Measurements from ENCODE around the gene BCDIN3D. TPM values are rescaled to one million over a fixed set of nuclear protein-coding genes. Genes with fewer than 3 reads are reported as not detected.

Gene BCDIN3D
- total and polyA plus RNA-seq, 9 of the 15 experiments (the other 6 are each of a cell fraction or from before 2014, with no cell fraction given) = 3.7 to 6.9 (median 5.6) TPM

- TF ChIP-seq, protein P1, sequence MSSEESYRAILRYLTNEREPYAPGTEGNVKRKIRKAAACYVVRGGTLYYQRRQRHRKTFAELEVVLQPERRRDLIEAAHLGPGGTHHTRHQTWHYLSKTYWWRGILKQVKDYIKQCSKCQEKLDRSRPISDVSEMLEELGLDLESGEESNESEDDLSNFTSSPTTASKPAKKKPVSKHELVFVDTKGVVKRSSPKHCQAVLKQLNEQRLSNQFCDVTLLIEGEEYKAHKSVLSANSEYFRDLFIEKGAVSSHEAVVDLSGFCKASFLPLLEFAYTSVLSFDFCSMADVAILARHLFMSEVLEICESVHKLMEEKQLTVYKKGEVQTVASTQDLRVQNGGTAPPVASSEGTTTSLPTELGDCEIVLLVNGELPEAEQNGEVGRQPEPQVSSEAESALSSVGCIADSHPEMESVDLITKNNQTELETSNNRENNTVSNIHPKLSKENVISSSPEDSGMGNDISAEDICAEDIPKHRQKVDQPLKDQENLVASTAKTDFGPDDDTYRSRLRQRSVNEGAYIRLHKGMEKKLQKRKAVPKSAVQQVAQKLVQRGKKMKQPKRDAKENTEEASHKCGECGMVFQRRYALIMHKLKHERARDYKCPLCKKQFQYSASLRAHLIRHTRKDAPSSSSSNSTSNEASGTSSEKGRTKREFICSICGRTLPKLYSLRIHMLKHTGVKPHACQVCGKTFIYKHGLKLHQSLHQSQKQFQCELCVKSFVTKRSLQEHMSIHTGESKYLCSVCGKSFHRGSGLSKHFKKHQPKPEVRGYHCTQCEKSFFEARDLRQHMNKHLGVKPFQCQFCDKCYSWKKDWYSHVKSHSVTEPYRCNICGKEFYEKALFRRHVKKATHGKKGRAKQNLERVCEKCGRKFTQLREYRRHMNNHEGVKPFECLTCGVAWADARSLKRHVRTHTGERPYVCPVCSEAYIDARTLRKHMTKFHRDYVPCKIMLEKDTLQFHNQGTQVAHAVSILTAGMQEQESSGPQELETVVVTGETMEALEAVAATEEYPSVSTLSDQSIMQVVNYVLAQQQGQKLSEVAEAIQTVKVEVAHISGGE (CRISPR knock-in tag; IDR thresholded peaks at IDR 0.05) = peak in 1 of 3 experiments; percentile 58; a peak in 1 of 6 replicates
- TF ChIP-seq NONO (IDR thresholded peaks at IDR 0.05; ENCODE audit: low read depth in 2 of 2, low read length in 1 of 2) (0 out of 4 replicates have a peak, but pooled peaks of 1 of the 2 experiments have one; percentile 41), ZC3H8 (IDR thresholded peaks at IDR 0.05) (no peak), TBL1XR1 (IDR thresholded peaks at IDR 0.05; ENCODE audit: low read length in 2 of 2) (no peak), MCM5 (IDR thresholded peaks at IDR 0.05; ENCODE audit: low read depth) (no peak), SUPT5H (IDR thresholded peaks at IDR 0.05) (peak; percentile 85), CHD1 (IDR thresholded peaks at IDR 0.05; ENCODE audit: low read length) (no peak), BRCA1 (IDR thresholded peaks at IDR 0.05) (no peak), BRCA1 (CRISPR knock-in tag; IDR thresholded peaks at IDR 0.05) (no peak), ZNF282 (CRISPR knock-in tag; IDR thresholded peaks at IDR 0.05) (no peak), MTF1 (CRISPR knock-in tag; IDR thresholded peaks at IDR 0.05; ENCODE audit: borderline replicate concordance) (no peak), ZNF274 (IDR thresholded peaks at IDR 0.05; ENCODE audit: borderline replicate concordance, low read depth, low read length) (no peak), SMARCA5 (IDR thresholded peaks at IDR 0.05) (no peak), BCOR (IDR thresholded peaks at IDR 0.05) (peak; percentile 34; the same call in 1 of the 2 replicates), ZNF699 (CRISPR knock-in tag; IDR thresholded peaks at IDR 0.05; ENCODE audit: insufficient replicate concordance) (no peak), ZNF584 (CRISPR knock-in tag; IDR thresholded peaks at IDR 0.05; ENCODE audit: low read depth) (no peak)
- TF ChIP-seq, protein P2, sequence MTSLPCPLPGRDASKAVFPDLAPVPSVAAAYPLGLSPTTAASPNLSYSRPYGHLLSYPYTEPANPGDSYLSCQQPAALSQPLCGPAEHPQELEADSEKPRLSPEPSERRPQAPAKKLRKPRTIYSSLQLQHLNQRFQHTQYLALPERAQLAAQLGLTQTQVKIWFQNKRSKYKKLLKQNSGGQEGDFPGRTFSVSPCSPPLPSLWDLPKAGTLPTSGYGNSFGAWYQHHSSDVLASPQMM (CRISPR knock-in tag; IDR thresholded peaks at IDR 0.05) = no peak
- TF ChIP-seq, protein P3, sequence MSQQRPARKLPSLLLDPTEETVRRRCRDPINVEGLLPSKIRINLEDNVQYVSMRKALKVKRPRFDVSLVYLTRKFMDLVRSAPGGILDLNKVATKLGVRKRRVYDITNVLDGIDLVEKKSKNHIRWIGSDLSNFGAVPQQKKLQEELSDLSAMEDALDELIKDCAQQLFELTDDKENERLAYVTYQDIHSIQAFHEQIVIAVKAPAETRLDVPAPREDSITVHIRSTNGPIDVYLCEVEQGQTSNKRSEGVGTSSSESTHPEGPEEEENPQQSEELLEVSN (IDR thresholded peaks at IDR 0.05; ENCODE audit: borderline replicate concordance in 1 of 2, extremely low read depth in 1 of 2, insufficient read depth in 1 of 2, insufficient read length in 1 of 2, low read depth in 1 of 2, low read length in 1 of 2, poor library complexity in 1 of 2, severe bottlenecking in 1 of 2) = peak; percentile 67 to 76
- TF ChIP-seq, protein P4, sequence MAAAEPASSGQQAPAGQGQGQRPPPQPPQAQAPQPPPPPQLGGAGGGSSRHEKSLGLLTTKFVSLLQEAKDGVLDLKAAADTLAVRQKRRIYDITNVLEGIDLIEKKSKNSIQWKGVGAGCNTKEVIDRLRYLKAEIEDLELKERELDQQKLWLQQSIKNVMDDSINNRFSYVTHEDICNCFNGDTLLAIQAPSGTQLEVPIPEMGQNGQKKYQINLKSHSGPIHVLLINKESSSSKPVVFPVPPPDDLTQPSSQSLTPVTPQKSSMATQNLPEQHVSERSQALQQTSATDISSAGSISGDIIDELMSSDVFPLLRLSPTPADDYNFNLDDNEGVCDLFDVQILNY (CRISPR knock-in tag; IDR thresholded peaks at IDR 0.05) = peak; percentile 89
Measured at GRCh38 chr12:49828133-49829091, 14.5 kb downstream of the BCDIN3D start, which contains the start of gene NCKAP5L (continued).
